Erythroblast (primary cell): ENCODE results near the gene RGS7.

Experiments
- GATA1 ChIP-seq: IDR thresholded peaks from 2 replicates; pipeline ENCODE4 v1.6.1; 2011; ENCODE audit warnings: low read depth, mild to moderate bottlenecking, control low read depth, low read length, moderate library complexity
- POLR2A ChIP-seq: IDR thresholded peaks from 2 replicates; pipeline ENCODE4 v1.6.1; 2011; ENCODE audit warnings: mild to moderate bottlenecking, low read length

- TF ChIP-seq POLR2A (no peak), GATA1 (no peak)
Measured at GRCh38 chr1:241217516-241217915, 139.5 kb downstream of the RGS7 start.
